Spleen (tissue), 11 donors: Measurements from ENCODE around the gene PCMTD2. TPM values are rescaled to one million over a fixed set of nuclear protein-coding genes. Genes with fewer than 3 reads are reported as not detected.

Source experiments
- DNase-seq: peaks from one replicate; pipeline ENCODE4 v3.0.0-alpha.2; 2020
- H3K27ac ChIP-seq, 8 donors: fragments of 200-600 bp; sonication (generic) in 7 of 8; 1 replicate in 4 of 8; 2 replicates in 4 of 8; pipeline versions ENCODE4 v1.5.0 to v1.8.0; 2016 to 2021; ENCODE audit warnings: inconsistent platforms in 4 of 8, mild to moderate bottlenecking in 4 of 8, moderate library complexity in 1 of 8
- H3K27me3 ChIP-seq, 7 donors: fragments of 200-600 bp; sonication (generic) in 6 of 7; replicated peaks in 1 of 7; 1 replicate in 4 of 7; 2 replicates in 3 of 7; pipeline versions ENCODE4 v1.5.0 to v1.8.0; 2016 to 2021; ENCODE audit warnings: inconsistent platforms in 3 of 7, mild to moderate bottlenecking in 1 of 7
- H3K36me3 ChIP-seq, 6 donors: fragments of 200-600 bp; sonication (generic) in 5 of 6; 1 replicate in 4 of 6; 2 replicates in 2 of 6; pipeline versions ENCODE4 v1.5.0 to v1.8.0; 2016 to 2021; ENCODE audit warnings: inconsistent platforms in 2 of 6
- H3K4me1 ChIP-seq, 6 donors: fragments of 200-600 bp; sonication (generic) in 5 of 6; 1 replicate in 3 of 6; 2 replicates in 3 of 6; pipeline versions ENCODE4 v1.5.0 to v1.8.0; 2016 to 2021; ENCODE audit warnings: inconsistent platforms in 3 of 6
- H3K4me3 ChIP-seq, 8 donors: fragments of 200-600 bp; sonication (generic) in 7 of 8; 1 replicate in 4 of 8; 2 replicates in 4 of 8; pipeline versions ENCODE4 v1.5.0 to v1.8.0; 2016 to 2021; ENCODE audit warnings: inconsistent platforms in 4 of 8, mild to moderate bottlenecking in 4 of 8, moderate library complexity in 2 of 8
- H3K9me3 ChIP-seq, 8 donors: fragments of 200-600 bp; sonication (generic) in 7 of 8; 1 replicate in 4 of 8; 2 replicates in 4 of 8; pipeline versions ENCODE4 v1.5.0 to v1.8.0; 2016 to 2021; ENCODE audit warnings: inconsistent platforms in 4 of 8
- POLR2A ChIP-seq, 3 donors: fragments of 450-650 bp; IDR thresholded peaks; one replicate each; pipeline ENCODE4 v1.5.1; 2017; ENCODE audit warnings: antibody characterized with exemption in 3 of 3, mild to moderate bottlenecking in 1 of 3
- POLR2AphosphoS5 ChIP-seq, 3 donors: sonication (generic); formaldehyde crosslinking; IDR thresholded peaks; one replicate each; pipeline ENCODE4 v1.5.1; 2017; ENCODE audit warnings: antibody characterized with exemption in 3 of 3
- WGBS, 5 donors: extraction: QIAGEN DNeasy Blood & Tissue Kit in 3 of 5; methylation state at CpG; one replicate each; pipeline versions ENCODE4 v1.1.5 to v1.1.7; 2013 to 2018; 5-methylcytosine and 5-hydroxymethylcytosine counted together
- intact Hi-C: fragments of 100-400 bp; cut with DNase I; formaldehyde crosslinking; loops from one replicate; pipeline ENCODE4 v1.15.0; 2023; ENCODE audit warnings: low total_unique reads
- polyA plus RNA-seq, 3 donors: library from polyadenylated mRNA; stranded (reverse); fragments of 200-250 nt; gene quantifications; one replicate each; pipeline ENCODE4 v1.2.1, GENCODE V29; 2013
- total RNA-seq, 7 donors: library from RNA; depleted of rRNA in 3 of 7; stranded (reverse); fragments of >200 nt in 3 of 7; fragmentation: NEBNext Ultra II Directional in 4 of 7; extraction: Animal tissue kit (Norgen Biotek cat#: 25700) in 4 of 7; gene quantifications; one replicate each; pipeline versions ENCODE4 v1.1.0 to v1.2.1, GENCODE V29; 2016 to 2021
- TF ChIP-seq, protein P1 (sequence below), 11 experiments: fragments of 200-600 bp in 7 of 11; fragments of 450-650 bp in 4 of 11; sonication (generic) in 4 of 11; IDR thresholded peaks in 8 of 11; conservative IDR thresholded peaks in 3 of 11; 1 replicate in 7 of 11; 2 replicates in 4 of 11; pipeline versions ENCODE4 v1.4.0 to v1.8.0; 2016 to 2021; ENCODE audit warnings: antibody characterized with exemption in 11 of 11, inconsistent platforms in 4 of 11, mild to moderate bottlenecking in 1 of 11
- donor health status: healthy with polysubstance abuse.
- donor health status: DM: no; HTN: no; CAD: no; lungs with moderate emphysema.
- donor health status: DM: no; HTN: no; CAD: no.
- donor health status: Bipolar disorder and iron deficiency.
- donor health status: healthy.
- donor health status: DM: no; HTN: no; CAD: no.
- donor health status: DM: yes; HTN: yes; CAD: no.

PCMTD2 gene
- total and polyA plus RNA-seq, 10 donors = 36.0 to 104 (median 68.3) TPM

DNA sequence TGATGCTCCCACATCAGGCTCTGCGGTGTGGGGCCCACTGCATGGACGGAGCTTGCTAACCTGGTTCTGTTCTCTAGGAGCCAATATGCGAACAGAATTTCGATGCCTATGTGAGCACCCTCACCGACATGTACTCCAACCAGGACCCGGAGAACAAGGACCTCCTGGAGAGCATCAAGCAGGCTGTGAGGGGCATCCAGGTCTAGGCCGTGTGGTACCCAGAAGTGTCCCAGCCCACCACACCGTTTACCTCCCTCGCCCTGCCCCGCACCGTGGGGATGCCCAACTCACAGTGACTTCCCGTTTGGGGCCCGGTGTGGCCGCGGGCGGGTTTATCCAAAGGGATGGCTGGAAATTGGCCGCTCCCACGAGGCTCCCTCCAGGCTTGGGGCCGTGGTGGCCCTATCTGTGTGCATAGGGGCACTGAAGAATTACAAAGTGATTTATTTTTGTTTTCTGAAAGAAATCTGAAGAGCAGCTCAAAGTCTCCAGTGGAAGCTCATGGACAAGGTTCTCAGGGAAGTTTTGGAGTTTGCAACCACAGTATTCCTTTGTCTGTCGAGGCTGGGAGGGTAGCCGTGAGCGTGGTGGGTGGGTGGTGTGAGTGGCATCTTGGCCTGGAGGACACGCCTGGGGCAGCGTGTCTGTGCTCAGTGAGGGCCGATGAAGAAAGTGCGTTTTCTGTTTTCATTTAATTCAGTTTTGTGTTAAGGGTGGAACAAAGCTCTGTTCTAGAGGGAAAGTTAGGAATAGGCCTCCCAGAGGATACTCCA, 15.1 kb upstream of the PCMTD2 start:
- peaks cover 0 to 16% (median 0%) of the 10 kb centered on the region in 7 donors for H3K27me3 ChIP-seq
- no peaks in the 10 kb centered on the region for H3K4me1 ChIP-seq
- DNase-seq = peak; percentile 56
- H3K36me3 ChIP-seq = no peaks in the 10 kb centered on the region
- no peak overlapping the region for H3K27ac ChIP-seq
- H3K9me3 ChIP-seq = no peaks in the 10 kb centered on the region
- intact Hi-C loops = no loop called here
- H3K4me3 ChIP-seq = no peak overlapping the region
- TF ChIP-seq POLR2A (IDR thresholded peaks at IDR 0.05) = no peak
- 89 to 92% (median 90%) methylated on average over 19 to 26 of the region's 26 CpGs for WGBS, 5 donors

DNA sequence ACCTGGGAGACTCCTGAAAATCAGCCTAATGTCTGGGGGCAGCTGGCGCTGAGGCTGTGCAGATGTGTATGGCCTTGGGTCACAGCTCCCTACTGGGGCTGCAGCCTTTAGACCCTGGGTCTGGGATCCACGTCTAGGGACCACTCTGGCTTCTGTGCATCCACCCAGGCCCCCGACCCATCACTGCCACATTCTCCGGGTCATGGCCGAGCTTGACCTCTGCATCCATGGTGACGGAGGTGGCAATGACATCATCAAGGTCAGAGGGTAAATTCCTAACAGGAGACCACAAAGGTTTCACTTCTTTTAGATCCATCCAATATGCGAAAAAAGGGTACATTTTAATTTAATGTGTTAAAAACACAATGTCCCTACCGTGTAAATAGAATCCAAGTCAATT, 14.5 kb upstream of the PCMTD2 start:
- Histone ChIP-seq H3K27ac (no peak overlapping the region), H3K9me3 (no peaks in the 10 kb centered on the region), H3K27me3 (peaks cover 0 to 22% (median 4%) of the 10 kb centered on the region in 7 donors), H3K4me1 (no peaks in the 10 kb centered on the region), H3K4me3 (no peak overlapping the region), H3K36me3 (no peaks in the 10 kb centered on the region)
- DNase-seq = peak; percentile 51
- 69 to 86% (median 80%) methylated on average over 8 of the region's 8 CpGs for WGBS, 5 donors
- intact Hi-C loops = no loop called here
- TF ChIP-seq, protein P1, sequence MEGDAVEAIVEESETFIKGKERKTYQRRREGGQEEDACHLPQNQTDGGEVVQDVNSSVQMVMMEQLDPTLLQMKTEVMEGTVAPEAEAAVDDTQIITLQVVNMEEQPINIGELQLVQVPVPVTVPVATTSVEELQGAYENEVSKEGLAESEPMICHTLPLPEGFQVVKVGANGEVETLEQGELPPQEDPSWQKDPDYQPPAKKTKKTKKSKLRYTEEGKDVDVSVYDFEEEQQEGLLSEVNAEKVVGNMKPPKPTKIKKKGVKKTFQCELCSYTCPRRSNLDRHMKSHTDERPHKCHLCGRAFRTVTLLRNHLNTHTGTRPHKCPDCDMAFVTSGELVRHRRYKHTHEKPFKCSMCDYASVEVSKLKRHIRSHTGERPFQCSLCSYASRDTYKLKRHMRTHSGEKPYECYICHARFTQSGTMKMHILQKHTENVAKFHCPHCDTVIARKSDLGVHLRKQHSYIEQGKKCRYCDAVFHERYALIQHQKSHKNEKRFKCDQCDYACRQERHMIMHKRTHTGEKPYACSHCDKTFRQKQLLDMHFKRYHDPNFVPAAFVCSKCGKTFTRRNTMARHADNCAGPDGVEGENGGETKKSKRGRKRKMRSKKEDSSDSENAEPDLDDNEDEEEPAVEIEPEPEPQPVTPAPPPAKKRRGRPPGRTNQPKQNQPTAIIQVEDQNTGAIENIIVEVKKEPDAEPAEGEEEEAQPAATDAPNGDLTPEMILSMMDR (IDR thresholded peaks at IDR 0.05 in 8 of 11, conservative IDR thresholded peaks at IDR 0.05 in 3 of 11) = no peak
- TF ChIP-seq POLR2AphosphoS5 (IDR thresholded peaks at IDR 0.05) = no peak
- TF ChIP-seq POLR2A (IDR thresholded peaks at IDR 0.05) = no peak

DNA sequence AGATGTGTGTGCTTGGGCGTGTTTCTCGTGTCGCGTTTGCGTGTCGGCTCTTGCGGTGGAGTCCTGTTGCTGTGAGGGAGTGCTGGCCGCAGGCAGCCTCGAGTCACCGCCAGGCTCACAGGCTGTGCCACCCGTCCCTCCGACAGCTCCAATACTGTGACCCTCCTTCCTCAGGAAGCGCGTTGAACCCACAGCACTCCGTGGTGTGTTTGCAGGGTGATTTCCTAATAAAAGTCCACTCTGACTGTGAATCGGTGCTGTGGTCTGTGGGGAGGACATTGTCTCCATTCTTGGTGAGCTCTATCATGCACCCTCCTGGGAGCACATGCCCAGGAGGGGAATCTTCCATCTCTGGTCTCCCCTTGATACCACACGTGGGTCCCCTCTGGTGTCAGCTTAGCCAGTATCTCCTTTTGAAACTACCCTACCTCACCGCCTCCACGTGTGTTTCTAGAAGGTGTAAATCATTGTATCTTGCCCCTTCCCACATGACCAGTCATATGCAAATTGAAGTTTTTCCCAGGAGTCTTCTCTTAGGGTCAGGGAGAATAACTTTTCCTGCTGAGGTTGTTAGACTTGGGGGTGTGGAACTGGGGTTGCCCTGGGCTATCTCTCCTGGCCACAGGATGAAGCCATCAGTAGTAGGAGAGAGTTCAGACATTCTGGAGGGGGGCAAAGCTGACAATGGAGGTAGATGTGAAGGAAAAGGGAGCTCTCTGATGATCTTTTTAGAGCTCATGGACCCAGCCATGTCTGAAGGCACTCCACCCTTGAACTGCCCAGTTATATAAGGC, 13.3 kb upstream of the PCMTD2 start:
- WGBS, 5 donors = 73 to 80% (median 76%) methylated on average over 19 of the region's 19 CpGs
- DNase-seq = peak; percentile 54
- no peak overlapping the region for H3K4me3 ChIP-seq
- no peak overlapping the region for H3K27ac ChIP-seq
- intact Hi-C loops = no loop called here
- H3K36me3 ChIP-seq = no peaks in the 10 kb centered on the region
- no peaks in the 10 kb centered on the region for H3K9me3 ChIP-seq
- no peak for TF ChIP-seq POLR2AphosphoS5 (IDR thresholded peaks at IDR 0.05)
- no peak for TF ChIP-seq POLR2A (IDR thresholded peaks at IDR 0.05)
- TF ChIP-seq, protein P1 (IDR thresholded peaks at IDR 0.05 in 8 of 11, conservative IDR thresholded peaks at IDR 0.05 in 3 of 11) = no peak
- no peaks in the 10 kb centered on the region for H3K4me1 ChIP-seq
- peaks cover 0 to 33% (median 12%) of the 10 kb centered on the region in 7 donors for H3K27me3 ChIP-seq

DNA sequence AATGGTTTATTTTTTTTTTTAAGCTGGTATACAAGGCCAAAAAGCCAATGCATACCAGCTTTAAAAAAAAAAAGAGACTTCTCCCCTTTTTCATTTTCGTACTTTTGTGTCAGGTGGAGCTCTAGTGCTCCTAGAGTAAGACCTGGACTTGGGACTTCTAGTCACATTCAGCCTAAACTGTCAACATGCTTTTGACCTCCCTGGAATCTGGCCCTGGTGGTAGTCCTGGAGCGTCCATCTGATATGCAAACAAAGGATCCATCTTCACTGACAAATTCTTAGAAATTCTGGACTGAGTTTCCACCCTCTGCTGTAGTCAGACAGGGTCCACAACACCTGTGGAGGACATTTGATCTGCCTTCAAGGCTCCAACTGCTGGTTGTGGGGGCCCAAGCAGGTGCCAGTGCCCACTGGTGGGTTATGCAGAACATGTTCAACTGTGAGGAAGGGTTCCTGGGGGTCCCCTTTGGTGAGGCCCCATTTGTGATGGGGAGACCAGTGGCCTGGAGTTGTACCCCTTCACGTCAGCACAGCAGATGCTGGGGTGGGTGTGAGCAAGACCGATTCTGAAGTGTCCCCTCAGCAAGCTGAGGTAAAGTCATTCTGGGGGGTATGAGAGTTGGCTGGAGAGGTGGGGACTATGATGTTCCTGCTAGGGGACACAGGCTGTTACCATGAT, 12.6 kb upstream of the PCMTD2 start:
- intact Hi-C loops = no loop called here
- no peak for DNase-seq

More for the DNA sequence above, 12.6 kb upstream of the PCMTD2 start:
- H3K27ac ChIP-seq = no peak overlapping the region
- no peaks in the 10 kb centered on the region for H3K4me1 ChIP-seq
- H3K27me3 ChIP-seq = peaks cover 0 to 41% (median 13%) of the 10 kb centered on the region in 7 donors
- no peaks in the 10 kb centered on the region for H3K36me3 ChIP-seq
- 76 to 86% (median 80%) methylated on average over 4 of the region's 4 CpGs for WGBS, 5 donors
- H3K9me3 ChIP-seq = no peaks in the 10 kb centered on the region
- TF ChIP-seq POLR2AphosphoS5 (IDR thresholded peaks at IDR 0.05) (no peak), POLR2A (IDR thresholded peaks at IDR 0.05) (no peak)
- TF ChIP-seq, protein P1 (IDR thresholded peaks at IDR 0.05 in 8 of 11, conservative IDR thresholded peaks at IDR 0.05 in 3 of 11) = no peak
- no peak overlapping the region for H3K4me3 ChIP-seq
